HG03442 (cell line): Measurements from ENCODE around the gene CEMIP.

Experiments used
- ATAC-seq: cut with Tn5 transposase; IDR thresholded peaks from one replicate; pipeline ENCODE4 v1.9.1; 2021; ENCODE audit warnings: mild to moderate bottlenecking, moderate library complexity; ENCODE audit not compliant: unreplicated experiment

The CEMIP gene

DNA sequence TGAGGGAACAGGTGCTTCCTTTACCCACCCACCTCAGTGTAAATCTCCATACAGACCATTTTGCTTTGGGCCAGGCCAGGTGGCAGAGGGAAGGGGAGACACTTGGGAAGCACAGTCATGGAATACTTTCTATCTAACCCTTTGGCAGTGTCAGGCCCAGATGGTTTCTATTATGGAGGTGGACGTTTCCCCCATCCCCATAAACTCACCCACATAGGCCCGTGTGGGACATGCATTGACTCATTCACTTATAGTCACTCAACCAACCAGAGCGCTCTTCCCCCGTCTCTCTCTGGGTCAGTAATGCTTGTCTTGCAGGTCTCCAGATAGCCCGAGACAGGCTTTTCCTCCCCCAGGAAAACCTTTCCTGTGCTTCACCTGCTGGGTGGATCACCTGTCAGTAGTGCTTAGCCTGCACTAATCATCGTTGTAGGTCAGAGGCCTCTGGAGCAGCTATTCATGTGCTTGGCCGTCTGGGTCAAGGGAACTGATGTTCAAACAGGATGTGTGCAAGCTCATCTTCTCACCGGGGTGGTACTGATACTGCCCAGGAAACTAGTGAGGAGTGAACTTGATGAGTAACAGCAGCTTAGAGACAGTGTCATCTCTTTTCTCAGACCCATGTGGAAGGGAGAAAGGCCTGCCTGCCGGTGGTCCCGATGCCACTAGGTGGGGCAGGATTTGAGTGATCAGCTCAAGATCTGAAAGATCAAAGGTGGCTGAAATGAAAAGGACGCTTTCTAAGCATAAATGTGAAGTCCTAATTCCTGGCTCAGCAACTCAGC, 67.1 kb downstream of the CEMIP start:
- no peak for ATAC-seq

DNA sequence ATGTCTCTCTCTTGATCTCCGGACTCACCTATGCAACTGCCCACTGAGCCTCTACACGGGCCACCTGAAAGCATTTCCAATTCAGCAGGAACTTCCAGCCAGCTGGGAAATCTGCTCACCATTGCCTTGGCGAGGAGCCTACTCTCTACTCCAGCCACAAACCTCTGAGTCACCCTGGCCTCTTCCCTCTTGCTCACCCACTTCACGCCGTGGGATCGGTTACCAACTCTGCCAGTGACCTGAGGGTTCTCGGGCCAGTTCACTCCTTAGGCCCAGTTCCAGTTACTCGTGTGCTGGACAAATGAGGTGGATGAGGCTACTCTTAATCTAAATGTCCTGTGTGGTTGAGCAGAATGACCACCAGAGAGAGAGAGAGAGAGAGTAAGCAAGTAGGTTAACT, 70.1 kb downstream of the CEMIP start:
- no peak for ATAC-seq

DNA sequence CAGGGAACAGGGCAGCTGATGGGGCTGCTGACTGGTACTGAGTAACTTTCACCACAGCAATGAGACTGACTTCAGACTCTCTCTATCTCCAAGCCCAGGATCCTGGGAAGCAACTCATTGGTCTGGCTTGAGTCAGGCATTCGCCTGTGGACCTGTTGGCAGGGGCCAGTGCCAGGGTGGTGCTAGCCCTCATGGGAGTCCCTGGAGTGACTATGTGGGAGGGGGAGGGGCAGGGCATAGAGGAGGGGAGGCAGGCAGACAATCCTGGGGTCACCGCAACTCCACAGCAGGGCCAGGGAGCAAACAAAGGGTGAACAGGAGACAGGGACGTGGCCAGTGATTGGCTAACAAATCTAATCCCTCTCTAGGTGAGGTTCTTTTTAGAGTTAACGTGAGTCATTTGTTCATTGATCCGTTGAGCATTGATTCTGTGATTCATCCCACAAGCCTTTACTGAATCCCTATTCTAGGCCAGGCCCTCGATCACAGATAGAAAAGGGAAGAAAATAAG, 71.8 kb downstream of the CEMIP start:
- no peak for ATAC-seq

DNA sequence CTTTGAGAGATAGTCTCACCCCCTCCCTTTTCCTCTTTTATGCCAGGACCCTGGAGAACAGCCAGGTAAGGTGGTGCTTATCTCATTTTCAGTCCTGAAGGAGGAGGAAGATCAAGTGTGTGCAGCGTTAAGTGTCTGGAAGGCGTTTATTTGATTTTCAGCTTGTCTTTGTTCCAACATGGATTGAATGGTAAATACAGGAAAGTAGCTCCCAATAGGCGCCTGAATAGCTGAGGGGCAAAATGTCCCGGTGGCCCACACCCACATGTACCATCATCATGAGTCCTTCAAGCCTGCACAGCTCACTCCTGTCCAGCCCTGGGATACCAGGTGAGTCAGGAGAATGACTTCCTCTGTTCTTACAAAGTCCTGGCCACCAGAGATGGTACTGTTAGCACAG, 73.5 kb downstream of the CEMIP start:
- no peak for ATAC-seq

DNA sequence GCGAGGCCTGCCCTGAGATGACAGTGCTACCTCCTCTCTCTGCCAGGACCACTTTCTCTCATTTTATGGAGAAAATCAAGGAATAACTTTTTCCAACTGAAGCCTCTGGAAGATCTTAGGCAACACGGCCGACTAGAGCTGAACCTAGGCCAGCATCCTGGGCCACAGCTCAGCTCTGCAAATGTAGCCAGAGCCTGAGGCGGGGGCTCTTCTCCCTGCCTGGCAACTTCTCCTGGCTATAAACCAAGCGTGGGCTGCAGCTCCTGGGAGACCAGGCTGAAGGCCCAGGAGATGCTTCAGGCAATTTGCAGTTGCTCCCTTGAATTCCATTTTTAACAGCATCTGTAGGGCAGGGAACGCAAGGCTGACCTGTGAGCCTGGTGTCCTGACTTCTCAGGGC, 74.9 kb downstream of the CEMIP start:
- no peak for ATAC-seq

DNA sequence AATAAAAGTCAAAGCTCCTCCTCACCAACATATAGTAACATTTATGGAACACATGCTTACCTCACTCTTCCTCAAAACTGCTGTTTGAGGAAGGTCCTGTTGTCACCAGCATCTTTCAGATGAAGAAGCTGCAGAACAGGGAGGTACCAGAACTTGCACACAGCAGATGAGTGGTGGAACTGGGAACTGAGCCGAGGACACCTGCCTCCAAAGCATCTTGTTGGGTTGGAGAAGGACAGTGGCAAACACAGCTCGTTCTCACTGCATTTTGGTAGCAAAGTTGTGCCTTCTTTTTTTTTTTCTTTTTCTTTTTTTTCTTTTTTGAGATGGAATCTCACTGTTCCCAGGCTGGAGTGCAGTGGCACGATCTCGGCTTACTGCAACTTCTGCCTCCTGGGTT, 76.0 kb downstream of the CEMIP start:
- ATAC-seq: no peak

DNA sequence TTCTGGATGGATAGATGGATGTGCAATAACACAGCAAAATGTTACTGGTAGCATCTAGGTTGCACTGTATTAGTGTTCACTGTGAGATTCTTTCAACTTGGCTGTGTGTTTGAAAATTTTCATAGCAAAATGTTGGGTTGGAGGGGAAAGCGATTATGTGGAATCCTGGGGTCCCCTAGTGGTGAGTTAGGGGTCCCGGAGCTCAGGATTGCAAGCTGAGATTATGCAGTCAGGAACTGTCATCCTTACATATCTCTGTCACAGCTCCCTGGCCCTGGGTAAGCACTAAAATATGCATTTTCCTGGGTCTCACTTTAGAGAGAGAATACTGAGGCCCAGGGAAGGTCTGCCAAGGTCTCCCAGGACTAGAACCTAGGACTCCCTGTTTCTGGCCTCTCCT, 77.2 kb downstream of the CEMIP start:
- ATAC-seq: no peak

DNA sequence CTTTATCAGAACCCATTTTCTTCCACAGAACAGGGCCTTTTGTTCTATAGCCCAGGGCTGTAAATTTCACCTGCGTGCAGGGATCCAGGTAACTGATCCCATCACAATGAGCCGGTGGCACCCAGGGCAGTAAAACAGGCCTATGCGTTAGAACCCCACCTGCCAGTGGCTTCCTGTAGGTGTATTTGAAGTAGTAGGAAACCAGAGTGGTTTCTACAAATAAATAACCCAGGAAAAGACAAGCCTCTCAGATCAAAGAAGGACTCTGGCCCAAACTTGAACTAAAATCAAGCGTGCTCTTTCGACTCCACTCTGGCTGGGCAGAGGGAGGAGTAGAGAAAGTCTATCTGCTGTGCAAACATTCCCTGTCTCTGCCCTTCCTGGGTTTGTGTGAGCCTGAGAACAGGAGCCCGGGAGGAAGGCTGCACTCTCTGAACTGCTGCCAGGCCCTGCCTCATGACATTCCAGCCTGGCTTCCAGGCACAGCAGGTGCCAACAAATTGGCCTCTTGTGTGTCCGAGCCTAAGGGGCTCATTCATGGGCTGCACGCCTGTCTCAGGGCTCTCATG, 77.7 kb downstream of the CEMIP start:
- ATAC-seq: no peak

DNA sequence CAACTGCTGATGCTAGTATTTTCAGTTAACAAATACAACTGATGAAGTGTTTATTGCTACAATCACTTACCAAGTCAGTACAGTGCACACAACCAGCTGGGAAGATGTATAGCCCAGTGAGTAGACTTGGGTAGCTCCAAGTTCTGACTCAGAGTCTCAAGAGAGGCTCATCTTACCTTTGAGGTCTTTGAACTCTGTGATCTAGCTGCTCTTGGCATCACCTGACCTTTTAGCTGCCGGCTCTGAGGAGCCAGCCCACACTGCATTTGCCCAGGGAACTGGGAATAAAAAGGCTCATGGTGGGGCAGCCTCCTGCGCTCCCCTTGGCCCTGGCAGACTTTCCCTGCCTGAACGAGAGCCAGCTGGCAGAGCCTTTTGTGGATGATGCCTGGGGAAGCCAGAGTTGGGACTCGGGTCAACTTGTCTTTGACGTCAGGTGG, 82.6 kb downstream of the CEMIP start:
- no peak for ATAC-seq

DNA sequence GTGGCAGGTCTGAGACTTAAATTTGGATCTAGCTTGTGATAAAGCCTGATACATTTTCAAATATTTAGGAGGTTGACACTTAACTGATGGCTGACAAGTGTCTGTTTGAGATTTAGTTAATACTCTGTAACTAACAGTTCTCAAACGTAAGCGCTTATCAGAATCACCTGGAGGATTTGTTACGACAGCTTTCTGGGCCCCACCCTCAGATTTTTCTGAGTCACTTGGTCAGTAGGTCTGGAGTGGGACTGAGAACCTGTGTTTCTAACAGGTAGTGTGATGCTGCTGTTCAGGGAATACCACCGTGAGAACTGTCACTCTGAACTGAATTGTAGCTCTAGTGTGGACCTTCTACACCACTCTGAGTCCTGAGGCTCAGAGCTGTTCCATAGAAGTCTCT, 85.5 kb downstream of the CEMIP start:
- no peak for ATAC-seq

DNA sequence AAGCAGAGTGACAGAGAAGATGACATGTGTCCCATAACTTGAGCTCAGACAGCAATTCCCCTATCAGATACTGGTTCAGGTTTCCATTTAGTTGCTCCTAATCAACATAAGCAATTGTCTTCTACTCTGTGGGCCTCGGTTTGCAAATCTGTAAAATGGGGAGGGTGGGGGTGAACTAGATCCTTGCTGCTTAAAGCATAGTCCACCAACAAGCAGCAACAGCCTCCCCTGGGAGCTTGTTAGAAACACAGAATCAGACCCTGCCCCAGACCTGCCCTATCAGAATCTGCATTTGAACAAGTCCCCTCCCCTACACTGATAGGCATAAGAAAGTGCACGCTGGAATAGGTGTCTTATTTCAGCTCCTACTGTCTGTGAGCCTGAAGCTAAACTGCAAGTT, 87.8 kb downstream of the CEMIP start:
- ATAC-seq: no peak

DNA sequence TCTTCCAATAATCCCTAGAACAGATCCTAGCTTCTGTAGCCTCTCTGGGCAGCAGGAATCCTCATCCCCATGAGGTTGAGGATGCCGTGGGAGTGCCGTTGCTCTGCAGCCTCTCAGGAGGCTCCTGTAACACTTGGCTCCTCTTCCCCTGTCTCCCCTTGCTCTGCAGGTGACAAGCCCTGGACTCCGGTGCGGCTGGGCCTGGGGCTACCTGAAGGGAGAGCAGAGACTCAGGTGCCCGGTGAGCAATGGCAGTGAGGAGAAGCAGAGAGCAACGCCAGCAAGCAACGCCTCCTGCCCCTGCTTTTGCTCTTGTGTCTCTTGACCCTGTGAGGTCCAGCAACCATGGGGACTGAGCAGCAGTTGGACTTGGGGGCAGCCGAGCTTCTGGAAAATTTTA, 91.2 kb downstream of the CEMIP start:
- no peak for ATAC-seq

DNA sequence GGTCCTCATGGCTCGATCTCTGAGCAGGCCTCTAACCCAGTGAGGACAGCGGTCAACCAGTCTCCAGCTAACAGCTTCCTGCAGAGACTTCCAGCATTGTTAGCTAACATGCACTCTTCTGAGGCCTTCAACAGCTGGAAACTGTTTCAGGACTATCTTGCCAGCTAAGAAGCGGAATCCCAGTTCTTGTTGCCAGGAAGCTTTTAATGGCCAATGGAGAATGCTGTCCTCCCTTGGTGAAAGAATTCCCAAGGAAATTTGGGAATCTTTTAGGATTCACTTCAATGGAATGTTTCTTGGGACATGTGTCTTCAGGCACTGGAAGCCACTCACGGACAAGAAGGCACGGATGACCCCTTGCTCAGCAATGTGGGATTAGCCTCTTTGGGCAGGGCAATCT, 91.7 kb downstream of the CEMIP start:
- ATAC-seq: no peak

DNA sequence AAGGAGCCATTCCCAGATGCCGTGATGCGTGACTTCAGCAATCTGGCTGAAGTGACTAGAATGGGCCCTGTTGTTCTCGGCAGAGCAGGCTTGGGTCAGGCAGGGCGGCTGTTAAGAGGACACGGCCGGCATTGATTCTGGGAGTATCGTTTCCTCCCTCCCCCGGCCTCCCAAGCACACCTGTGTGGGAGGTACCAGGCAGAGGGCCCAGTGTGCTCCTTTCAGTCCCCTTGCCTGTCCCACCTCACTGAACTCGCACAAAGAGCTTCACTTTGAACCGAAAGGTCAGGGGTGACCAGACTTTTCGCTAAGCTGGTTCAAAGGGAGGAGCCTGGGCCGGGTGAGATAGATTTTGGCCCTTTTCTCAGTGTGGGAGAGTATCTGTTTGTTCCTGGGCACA, 92.7 kb downstream of the CEMIP start:
- no peak for ATAC-seq

DNA sequence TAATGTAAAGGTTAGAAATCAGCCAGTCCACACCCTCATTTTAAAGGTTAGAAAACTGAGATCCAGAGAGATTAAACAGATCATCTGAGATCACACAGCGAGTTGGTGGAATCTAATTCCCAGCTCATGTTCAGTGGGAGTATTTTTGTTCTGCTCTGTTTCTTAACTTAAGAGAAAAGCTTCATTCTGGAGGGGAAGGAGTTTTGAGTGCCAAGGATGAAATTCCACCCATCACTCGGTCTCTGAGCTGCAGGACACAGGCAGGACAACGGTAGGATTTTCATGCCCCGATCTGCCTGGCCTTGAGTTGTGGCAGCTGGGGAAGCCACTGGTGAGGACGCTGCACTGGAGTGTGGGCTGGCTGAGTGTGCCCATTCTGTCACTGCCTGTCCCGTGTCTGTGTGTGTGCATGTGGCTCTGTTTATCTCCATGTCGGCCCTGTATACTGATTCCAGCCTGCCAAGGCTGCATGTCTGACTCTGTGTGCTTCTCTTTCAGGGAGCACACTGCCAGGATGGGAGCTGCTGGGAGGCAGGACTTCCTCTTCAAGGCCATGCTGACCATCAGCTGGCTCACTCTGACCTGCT, 94.3 kb downstream of the CEMIP start:
- ATAC-seq: no peak

DNA sequence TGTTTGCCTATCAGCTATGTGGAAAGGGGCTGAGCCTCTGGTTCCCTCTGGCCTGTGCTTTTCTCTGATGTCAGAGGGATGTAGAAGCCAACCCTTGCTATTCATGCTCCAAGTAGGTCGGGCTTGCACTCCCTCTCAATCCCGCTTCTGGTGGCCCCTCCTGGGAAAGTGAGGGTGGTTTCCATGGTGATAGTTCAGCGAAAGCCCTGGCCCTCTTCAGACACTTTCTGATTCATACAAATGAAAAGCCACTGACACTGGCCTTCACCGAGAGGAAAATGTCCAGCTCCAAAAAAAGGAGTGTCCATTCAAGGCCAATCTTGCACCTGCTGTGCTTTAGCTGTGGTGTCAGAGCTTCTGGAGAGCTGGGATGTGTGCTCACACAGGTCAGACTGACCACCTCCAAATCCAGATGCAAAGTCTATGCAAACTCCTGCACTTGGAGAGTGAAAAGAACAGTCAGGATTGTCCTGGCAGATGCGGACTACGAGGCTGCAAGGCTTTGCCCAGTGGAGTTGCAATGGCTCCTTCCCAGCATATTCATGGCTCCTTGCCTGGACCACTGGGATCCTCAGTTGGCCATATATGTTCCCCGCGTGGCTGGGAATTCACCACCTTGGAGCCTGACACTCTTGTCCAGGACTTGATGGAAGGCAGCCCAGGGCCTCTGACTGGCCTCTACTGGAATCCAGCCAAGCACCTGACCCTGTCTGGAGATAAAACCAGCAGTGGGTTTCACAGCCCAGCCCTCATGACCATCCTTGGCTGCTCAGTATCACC, 96.6 kb downstream of the CEMIP start:
- no peak for ATAC-seq

DNA sequence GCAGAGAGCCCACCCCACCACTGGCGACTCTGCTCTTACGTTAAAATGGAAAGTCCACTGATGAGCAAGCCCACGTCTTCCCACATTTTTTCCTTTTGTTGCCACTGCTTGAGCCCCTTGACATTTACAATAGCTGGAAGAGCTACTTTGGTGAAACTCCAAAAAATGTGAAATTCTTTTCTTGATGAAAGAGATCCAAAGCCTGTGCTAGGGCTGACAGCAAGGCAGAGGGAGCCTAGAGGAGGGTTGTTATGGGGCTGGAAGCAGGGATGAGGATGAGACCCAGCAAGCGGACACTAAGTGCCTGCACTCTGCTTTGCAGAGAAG, 97.1 kb downstream of the CEMIP start:
- ATAC-seq: no peak

DNA sequence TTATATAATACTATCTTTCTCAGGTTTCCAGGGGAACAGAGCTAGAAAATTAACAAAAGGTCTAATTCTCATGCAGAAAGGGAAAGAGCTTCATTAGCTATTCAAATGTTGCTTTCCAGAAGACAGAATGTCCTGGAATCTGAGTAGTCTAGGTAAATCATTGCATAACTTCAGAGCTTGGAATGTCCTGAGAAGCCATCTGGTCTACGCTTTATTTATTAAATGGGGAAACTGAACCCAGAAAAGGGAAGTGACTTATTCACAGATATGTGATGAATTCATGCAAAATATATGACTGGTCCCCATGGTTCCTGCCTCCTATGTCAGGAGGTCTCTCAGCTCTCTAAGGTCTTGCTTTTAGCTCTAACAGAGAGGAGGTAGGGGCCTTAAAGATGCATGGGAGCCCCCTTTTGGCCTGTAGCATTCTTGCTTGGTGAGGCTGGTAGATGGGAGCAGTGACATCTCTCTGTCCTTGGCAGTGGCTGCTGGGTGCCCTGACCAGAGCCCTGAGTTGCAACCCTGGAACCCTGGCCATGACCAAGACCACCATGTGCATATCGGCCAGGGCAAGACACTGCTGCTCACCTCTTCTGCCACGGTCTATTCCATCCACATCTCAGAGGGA, 99.2 kb downstream of the CEMIP start:
- no peak for ATAC-seq

DNA sequence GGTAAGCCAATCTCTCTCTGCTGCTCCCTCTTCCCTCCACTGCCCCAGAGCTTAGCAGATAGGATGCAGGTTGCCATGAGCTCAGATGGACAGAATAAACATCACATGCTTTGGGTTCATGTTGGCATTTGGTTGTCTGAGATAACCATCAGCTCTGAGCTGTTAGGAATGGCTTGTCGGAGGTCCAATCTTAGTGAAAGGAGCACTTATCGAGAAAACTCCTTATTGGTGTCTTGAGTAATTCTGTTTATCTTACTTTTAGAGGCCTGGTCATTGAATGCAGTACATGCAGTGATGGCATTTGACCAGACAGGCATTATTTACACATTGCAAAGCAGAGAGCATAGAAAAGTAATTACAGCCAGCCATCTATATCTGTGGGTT, 99.7 kb downstream of the CEMIP start:
- ATAC-seq: no peak

DNA sequence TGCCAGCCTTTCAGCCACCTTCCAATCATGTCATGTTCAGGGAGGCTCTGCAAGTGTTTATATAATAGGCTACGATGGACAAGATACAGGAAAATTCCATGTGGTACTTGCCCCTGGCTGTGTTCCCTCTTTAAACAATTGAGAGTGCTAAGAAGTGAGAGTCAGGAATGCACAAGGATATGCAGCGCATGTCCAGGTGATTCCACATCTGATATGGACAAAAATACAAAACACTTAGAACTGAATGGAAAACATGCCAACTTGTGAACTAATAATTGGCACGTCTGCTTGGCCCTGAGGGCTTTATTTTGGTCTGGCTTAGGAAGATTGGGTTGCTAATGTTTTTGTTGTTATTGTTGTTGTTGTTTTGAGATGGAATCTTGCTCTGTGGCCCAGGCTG, 100.9 kb downstream of the CEMIP start:
- ATAC-seq: no peak

DNA sequence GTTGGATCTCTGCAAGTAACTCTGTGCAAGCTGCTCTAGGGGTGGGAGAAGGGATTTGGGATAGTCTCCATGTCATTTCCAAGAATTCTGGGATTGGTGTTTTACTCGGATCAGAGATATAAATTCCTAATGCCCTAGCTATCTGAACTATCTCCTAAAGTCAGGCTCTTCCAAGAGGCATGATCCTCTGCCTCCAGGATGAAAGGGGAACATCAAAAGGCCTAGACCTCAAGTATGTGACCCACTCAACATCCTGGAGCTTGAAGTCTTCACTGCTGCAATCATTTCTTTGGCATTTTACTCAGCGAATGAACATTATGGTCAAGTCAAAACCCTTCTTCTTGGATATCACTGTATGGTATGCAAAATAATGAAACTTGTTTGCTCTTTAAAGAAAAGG, 104.5 kb downstream of the CEMIP start:
- ATAC-seq: no peak
